ENCODE measurements around the gene HSPB1. TPM values are rescaled to one million over a fixed set of nuclear protein-coding genes. Genes with fewer than 3 reads are reported as not detected.

Gene HSPB1
- total and polyA plus RNA-seq, 2 experiments from 2014 or later, result 48.1 to 437 TPM

DNA sequence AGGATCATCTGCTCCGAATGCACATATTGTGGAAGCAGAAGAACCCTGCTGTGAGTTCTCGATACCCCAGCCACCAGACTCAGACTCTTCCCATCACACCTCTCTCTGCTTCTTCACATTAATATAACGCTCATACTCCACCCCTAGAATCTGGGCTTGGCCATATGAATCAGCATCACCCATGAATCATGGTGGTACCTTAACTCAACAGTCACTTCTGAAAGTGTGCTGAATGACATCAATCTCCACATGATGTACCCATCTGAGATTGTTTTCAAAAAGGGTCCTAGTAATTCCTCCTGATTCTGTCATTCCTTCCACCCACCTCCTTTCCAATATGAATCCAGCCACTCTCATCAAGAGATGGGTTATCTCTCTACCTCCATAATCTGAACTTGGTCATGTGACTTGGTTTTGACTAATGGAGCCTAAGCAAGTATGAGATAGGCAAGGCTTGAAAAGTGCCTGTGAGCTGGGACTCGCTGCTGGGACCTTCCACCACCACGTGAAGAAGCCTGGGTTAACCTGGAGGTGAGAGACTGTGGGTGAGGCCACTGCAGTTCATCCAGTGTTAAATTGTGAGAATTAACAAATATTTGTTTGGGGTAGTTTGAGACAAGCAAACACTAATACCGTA, 40.9 kb downstream of the HSPB1 start (continued):
- TF ChIP-seq, protein P1, sequence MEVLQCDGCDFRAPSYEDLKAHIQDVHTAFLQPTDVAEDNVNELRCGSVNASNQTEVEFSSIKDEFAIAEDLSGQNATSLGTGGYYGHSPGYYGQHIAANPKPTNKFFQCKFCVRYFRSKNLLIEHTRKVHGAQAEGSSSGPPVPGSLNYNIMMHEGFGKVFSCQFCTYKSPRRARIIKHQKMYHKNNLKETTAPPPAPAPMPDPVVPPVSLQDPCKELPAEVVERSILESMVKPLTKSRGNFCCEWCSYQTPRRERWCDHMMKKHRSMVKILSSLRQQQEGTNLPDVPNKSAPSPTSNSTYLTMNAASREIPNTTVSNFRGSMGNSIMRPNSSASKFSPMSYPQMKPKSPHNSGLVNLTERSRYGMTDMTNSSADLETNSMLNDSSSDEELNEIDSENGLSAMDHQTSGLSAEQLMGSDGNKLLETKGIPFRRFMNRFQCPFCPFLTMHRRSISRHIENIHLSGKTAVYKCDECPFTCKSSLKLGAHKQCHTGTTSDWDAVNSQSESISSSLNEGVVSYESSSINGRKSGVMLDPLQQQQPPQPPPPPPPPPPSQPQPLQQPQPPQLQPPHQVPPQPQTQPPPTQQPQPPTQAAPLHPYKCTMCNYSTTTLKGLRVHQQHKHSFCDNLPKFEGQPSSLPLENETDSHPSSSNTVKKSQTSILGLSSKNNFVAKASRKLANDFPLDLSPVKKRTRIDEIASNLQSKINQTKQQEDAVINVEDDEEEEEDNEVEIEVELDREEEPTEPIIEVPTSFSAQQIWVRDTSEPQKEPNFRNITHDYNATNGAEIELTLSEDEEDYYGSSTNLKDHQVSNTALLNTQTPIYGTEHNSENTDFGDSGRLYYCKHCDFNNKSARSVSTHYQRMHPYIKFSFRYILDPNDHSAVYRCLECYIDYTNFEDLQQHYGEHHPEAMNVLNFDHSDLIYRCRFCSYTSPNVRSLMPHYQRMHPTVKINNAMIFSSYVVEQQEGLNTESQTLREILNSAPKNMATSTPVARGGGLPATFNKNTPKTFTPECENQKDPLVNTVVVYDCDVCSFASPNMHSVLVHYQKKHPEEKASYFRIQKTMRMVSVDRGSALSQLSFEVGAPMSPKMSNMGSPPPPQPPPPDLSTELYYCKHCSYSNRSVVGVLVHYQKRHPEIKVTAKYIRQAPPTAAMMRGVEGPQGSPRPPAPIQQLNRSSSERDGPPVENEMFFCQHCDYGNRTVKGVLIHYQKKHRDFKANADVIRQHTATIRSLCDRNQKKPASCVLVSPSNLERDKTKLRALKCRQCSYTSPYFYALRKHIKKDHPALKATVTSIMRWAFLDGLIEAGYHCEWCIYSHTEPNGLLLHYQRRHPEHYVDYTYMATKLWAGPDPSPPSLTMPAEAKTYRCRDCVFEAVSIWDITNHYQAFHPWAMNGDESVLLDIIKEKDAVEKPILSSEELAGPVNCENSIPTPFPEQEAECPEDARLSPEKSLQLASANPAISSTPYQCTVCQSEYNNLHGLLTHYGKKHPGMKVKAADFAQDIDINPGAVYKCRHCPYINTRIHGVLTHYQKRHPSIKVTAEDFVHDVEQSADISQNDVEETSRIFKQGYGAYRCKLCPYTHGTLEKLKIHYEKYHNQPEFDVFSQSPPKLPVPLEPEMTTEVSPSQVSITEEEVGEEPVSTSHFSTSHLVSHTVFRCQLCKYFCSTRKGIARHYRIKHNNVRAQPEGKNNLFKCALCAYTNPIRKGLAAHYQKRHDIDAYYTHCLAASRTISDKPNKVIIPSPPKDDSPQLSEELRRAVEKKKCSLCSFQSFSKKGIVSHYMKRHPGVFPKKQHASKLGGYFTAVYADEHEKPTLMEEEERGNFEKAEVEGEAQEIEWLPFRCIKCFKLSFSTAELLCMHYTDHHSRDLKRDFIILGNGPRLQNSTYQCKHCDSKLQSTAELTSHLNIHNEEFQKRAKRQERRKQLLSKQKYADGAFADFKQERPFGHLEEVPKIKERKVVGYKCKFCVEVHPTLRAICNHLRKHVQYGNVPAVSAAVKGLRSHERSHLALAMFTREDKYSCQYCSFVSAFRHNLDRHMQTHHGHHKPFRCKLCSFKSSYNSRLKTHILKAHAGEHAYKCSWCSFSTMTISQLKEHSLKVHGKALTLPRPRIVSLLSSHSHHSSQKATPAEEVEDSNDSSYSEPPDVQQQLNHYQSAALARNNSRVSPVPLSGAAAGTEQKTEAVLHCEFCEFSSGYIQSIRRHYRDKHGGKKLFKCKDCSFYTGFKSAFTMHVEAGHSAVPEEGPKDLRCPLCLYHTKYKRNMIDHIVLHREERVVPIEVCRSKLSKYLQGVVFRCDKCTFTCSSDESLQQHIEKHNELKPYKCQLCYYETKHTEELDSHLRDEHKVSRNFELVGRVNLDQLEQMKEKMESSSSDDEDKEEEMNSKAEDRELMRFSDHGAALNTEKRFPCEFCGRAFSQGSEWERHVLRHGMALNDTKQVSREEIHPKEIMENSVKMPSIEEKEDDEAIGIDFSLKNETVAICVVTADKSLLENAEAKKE (CRISPR knock-in tag; IDR thresholded peaks at IDR 0.05), result no peak
- no peak for TF ChIP-seq ZNF331 (CRISPR knock-in tag; IDR thresholded peaks at IDR 0.05; ENCODE audit: low read depth)
- TF ChIP-seq, protein P2, sequence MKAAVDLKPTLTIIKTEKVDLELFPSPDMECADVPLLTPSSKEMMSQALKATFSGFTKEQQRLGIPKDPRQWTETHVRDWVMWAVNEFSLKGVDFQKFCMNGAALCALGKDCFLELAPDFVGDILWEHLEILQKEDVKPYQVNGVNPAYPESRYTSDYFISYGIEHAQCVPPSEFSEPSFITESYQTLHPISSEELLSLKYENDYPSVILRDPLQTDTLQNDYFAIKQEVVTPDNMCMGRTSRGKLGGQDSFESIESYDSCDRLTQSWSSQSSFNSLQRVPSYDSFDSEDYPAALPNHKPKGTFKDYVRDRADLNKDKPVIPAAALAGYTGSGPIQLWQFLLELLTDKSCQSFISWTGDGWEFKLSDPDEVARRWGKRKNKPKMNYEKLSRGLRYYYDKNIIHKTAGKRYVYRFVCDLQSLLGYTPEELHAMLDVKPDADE (IDR thresholded peaks at IDR 0.05), result no peak

DNA sequence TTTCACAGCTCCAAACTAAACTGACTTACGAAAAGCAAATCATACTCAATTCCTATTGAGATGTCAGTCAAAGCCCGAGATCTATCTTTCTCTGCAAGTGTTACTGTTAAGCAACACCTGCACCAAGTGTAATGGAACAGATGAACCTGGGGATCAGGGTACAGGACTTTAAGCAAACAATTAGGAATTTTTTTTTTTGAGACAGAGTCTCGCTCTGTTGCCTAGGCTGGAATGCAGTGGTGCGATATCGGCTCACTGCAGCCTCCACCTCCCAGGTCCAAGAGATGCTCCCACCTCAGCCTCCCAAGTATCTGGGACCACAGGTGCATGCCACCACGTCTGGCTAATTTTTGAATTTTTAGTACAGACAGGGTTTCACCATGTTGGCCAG, 41.5 kb downstream of the HSPB1 start:
- Histone ChIP-seq H3K36me3 (ENCODE audit: insufficient read depth) (peaks cover 57% of the 10 kb centered on the region), H3K4me2 (no peak overlapping the region), H3K27ac (ENCODE audit: low read depth) (no peak overlapping the region), H3K4me3 (no peak overlapping the region), H3K27me3 (ENCODE audit: insufficient read depth) (no peaks in the 10 kb centered on the region), H3K4me1 (ENCODE audit: insufficient read depth) (peaks cover 7% of the 10 kb centered on the region; the same call in 1 of the 2 replicates), H3K79me2 (replicated peaks; ENCODE audit: insufficient read depth) (peaks cover 100% of the 10 kb centered on the region), H3F3A (replicated peaks; ENCODE audit: low read depth) (peaks cover 18% of the 10 kb centered on the region), H4K20me1 (replicated peaks; ENCODE audit: insufficient read depth) (peaks cover 93% of the 10 kb centered on the region), H3K9me2 (ENCODE audit: insufficient read depth) (no peaks in the 10 kb centered on the region), H2AFZ (no peak overlapping the region)
- Mint-ChIP-seq H3K36me3 (ENCODE audit: low read depth) (peaks cover 91% of the 10 kb centered on the region), H3K9me3 (no peaks in the 10 kb centered on the region), H3K4me1 (peaks cover 50% of the 10 kb centered on the region), H3K27ac (no peak overlapping the region), H3K27me3 (ENCODE audit: insufficient read depth, low read depth, poor library complexity) (peaks cover 13% of the 10 kb centered on the region), H3K4me3 (no peak overlapping the region)
- ATAC-seq, result no peak
- no peak for DNase-seq (ENCODE audit: low spot score)
- TF ChIP-seq POLR2AphosphoS5 (IDR thresholded peaks at IDR 0.05; ENCODE audit: low read depth), result no peak
- no peak for TF ChIP-seq NANOG (IDR thresholded peaks at IDR 0.05; ENCODE audit: borderline replicate concordance)
- TF ChIP-seq, protein P3, sequence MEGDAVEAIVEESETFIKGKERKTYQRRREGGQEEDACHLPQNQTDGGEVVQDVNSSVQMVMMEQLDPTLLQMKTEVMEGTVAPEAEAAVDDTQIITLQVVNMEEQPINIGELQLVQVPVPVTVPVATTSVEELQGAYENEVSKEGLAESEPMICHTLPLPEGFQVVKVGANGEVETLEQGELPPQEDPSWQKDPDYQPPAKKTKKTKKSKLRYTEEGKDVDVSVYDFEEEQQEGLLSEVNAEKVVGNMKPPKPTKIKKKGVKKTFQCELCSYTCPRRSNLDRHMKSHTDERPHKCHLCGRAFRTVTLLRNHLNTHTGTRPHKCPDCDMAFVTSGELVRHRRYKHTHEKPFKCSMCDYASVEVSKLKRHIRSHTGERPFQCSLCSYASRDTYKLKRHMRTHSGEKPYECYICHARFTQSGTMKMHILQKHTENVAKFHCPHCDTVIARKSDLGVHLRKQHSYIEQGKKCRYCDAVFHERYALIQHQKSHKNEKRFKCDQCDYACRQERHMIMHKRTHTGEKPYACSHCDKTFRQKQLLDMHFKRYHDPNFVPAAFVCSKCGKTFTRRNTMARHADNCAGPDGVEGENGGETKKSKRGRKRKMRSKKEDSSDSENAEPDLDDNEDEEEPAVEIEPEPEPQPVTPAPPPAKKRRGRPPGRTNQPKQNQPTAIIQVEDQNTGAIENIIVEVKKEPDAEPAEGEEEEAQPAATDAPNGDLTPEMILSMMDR (conservative IDR thresholded peaks at IDR 0.05; ENCODE audit: low read depth in 2 of 2), result no peak
- TF ChIP-seq REST (IDR thresholded peaks at IDR 0.05; ENCODE audit: unreplicated experiment), result no peak
- no peak for TF ChIP-seq ZNF331 (CRISPR knock-in tag; IDR thresholded peaks at IDR 0.05; ENCODE audit: low read depth)
- TF ChIP-seq CREB1 (CRISPR knock-in tag; IDR thresholded peaks at IDR 0.05; ENCODE audit: low read depth), result no peak
